GM12873 (cell line): ENCODE results near the gene DISP2.

Experiments
- CTCF ChIP-seq: IDR thresholded peaks from 2 replicates; pipeline ENCODE4 v1.5.1; 2012; ENCODE audit warnings: low read depth, mild to moderate bottlenecking, moderate library complexity, low read length, control low read depth; ENCODE audit not compliant: insufficient read depth; ENCODE audit errors: missing control alignments

The DISP2 gene

GRCh38 chr15:40379853-40380252 lies 21.8 kb downstream of the DISP2 start:
- TF ChIP-seq CTCF = no peak

GRCh38 chr15:40380636-40381035 lies 22.6 kb downstream of the DISP2 start:
- no peak for TF ChIP-seq CTCF

- no peak for TF ChIP-seq CTCF
Observed at GRCh38 chr15:40381818-40382529, 24.0 kb downstream of the DISP2 start.

GRCh38 chr15:40382580-40383456 lies 24.8 kb downstream of the DISP2 start, which contains the start of gene KNSTRN:
Gene KNSTRN (plus strand): TSS chr15:40382721. CDS start chr15:40382836, 115 bp downstream.
- TF ChIP-seq CTCF = no peak

- no peak for TF ChIP-seq CTCF
Observed at GRCh38 chr15:40386480-40386879, 28.5 kb downstream of the DISP2 start.

GRCh38 chr15:40388941-40389823 lies 31.2 kb downstream of the DISP2 start:
- no peak for TF ChIP-seq CTCF
